Heart left ventricle (tissue), 13 donors: ENCODE results near the gene AIP.

Experiments used
- CTCF ChIP-seq, 12 donors: fragments of 200-600 bp; sonication (generic) in 4 of 12; IDR thresholded peaks; one replicate each; pipeline versions ENCODE4 v1.5.0 to v1.8.0; 2018 to 2022; ENCODE audit warnings: antibody characterized with exemption in 12 of 12, mild to moderate bottlenecking in 5 of 12
- POLR2A ChIP-seq, 2 donors: fragments of 450-650 bp; IDR thresholded peaks; one replicate each; pipeline ENCODE4 v1.6.1; 2017; ENCODE audit warnings: antibody characterized with exemption in 2 of 2, mild to moderate bottlenecking in 2 of 2, moderate library complexity in 2 of 2
- donor health status: ischemic (EF 13 %, LVEDD 7.1; RV severe dilation, severe dysfunction).
- donor health status: DM: no; HTN: yes; CAD: no.
- donor health status: DM: no; HTN: no; CAD: no.
- donor health status: ischemic (EF 25% LVEDD 6.9; RV normal size, moderate dysfunction).
- donor health status: ischemic (EF 25% LVEDD 5.7; RV mildly dilated, moderate dysfunction).
- donor health status: ischemic (EF 35%, LVEDD 5.7; RV mildly dilated, moderate dysfunction).
- donor health status: nonischemic (EF 11% LVEDD 7.7; RV severe dilation, severe dysfunction).
- donor health status: DM: yes; HTN: yes; CAD: no.
- donor health status: PGD.
- donor health status: ischemic (EF 29% LVEDD 5.4; RV normal size, mild dysfunction).
- donor health status: nonischemic (EF 23%, LVEDD 6.1; RV moderate dilation, normal function).

- TF ChIP-seq CTCF (IDR thresholded peaks at IDR 0.05) (no peak), POLR2A (IDR thresholded peaks at IDR 0.05) (no peak)
Measured at GRCh38 chr11:67493548-67494370, 10.9 kb downstream of the AIP start.
